Stimulated activated naive CD8-positive, alpha-beta T cell treated with anti-CD3 and anti-CD28 coated beads, Interleukin-15, Interleukin-2, amounts not matched to agents 100 ng/mL and 50 ng/mL, for 24 hours (primary cell): ENCODE results near the gene HTR2A.

ENCODE experiments used
- H3K27ac Mint-ChIP-seq: one replicate; pipeline ENCODE4 v1.8.0; 2021; ENCODE audit warnings: mild to moderate bottlenecking, mixed read lengths
- H3K27me3 Mint-ChIP-seq: one replicate; pipeline ENCODE4 v1.8.0; 2021; ENCODE audit warnings: mixed read lengths
- H3K36me3 Mint-ChIP-seq: one replicate; pipeline ENCODE4 v1.8.0; 2021; ENCODE audit warnings: low read depth, mixed read lengths
- H3K4me1 Mint-ChIP-seq: one replicate; pipeline ENCODE4 v1.8.0; 2021; ENCODE audit warnings: low read depth, mixed read lengths
- H3K4me3 Mint-ChIP-seq: one replicate; pipeline ENCODE4 v1.8.0; 2021; ENCODE audit warnings: mild to moderate bottlenecking, mixed read lengths
- H3K9me3 Mint-ChIP-seq: one replicate; pipeline ENCODE4 v1.8.0; 2021; ENCODE audit warnings: mixed read lengths

Gene HTR2A

GRCh38 chr13:46894568-46894967, 2.3 kb downstream of the HTR2A start:
- no peaks in the 10 kb centered on the region for H3K36me3 Mint-ChIP-seq
- peaks cover 68% of the 10 kb centered on the region for H3K27me3 Mint-ChIP-seq
- H3K4me1 Mint-ChIP-seq, result peaks cover 16% of the 10 kb centered on the region
- H3K4me3 Mint-ChIP-seq, result peak overlapping the region; percentile 27
- no peak overlapping the region for H3K27ac Mint-ChIP-seq
- no peaks in the 10 kb centered on the region for H3K9me3 Mint-ChIP-seq

- H3K4me3 Mint-ChIP-seq, result peak overlapping the region; percentile 72
- H3K4me1 Mint-ChIP-seq, result peaks cover 16% of the 10 kb centered on the region
- peaks cover 68% of the 10 kb centered on the region for H3K27me3 Mint-ChIP-seq
- H3K27ac Mint-ChIP-seq, result no peak overlapping the region
- no peaks in the 10 kb centered on the region for H3K9me3 Mint-ChIP-seq
- H3K36me3 Mint-ChIP-seq, result no peaks in the 10 kb centered on the region
Observed at GRCh38 chr13:46893798-46894560, 2.9 kb downstream of the HTR2A start.

GRCh38 chr13:46893221-46893740, 3.6 kb downstream of the HTR2A start:
- H3K27ac Mint-ChIP-seq, result no peak overlapping the region
- H3K4me1 Mint-ChIP-seq, result peaks cover 16% of the 10 kb centered on the region
- H3K27me3 Mint-ChIP-seq, result peaks cover 68% of the 10 kb centered on the region
- no peaks in the 10 kb centered on the region for H3K9me3 Mint-ChIP-seq
- no peaks in the 10 kb centered on the region for H3K36me3 Mint-ChIP-seq
- H3K4me3 Mint-ChIP-seq, result peak overlapping the region; percentile 72

- Mint-ChIP-seq H3K4me1 (no peaks in the 10 kb centered on the region), H3K27me3 (peaks cover 36% of the 10 kb centered on the region), H3K4me3 (no peak overlapping the region), H3K9me3 (no peaks in the 10 kb centered on the region), H3K27ac (no peak overlapping the region), H3K36me3 (no peaks in the 10 kb centered on the region)
Observed at GRCh38 chr13:46885018-46885417, 11.8 kb downstream of the HTR2A start.

GRCh38 chr13:46884531-46884930, 12.3 kb downstream of the HTR2A start:
- Mint-ChIP-seq H3K4me1 (no peaks in the 10 kb centered on the region), H3K4me3 (no peak overlapping the region), H3K27ac (no peak overlapping the region), H3K27me3 (peaks cover 36% of the 10 kb centered on the region), H3K36me3 (no peaks in the 10 kb centered on the region), H3K9me3 (no peaks in the 10 kb centered on the region)

GRCh38 chr13:46881621-46882020, 15.2 kb downstream of the HTR2A start:
- no peak overlapping the region for H3K4me3 Mint-ChIP-seq
- no peak overlapping the region for H3K27ac Mint-ChIP-seq
- no peaks in the 10 kb centered on the region for H3K9me3 Mint-ChIP-seq
- no peaks in the 10 kb centered on the region for H3K36me3 Mint-ChIP-seq
- H3K4me1 Mint-ChIP-seq, result no peaks in the 10 kb centered on the region
- peaks cover 39% of the 10 kb centered on the region for H3K27me3 Mint-ChIP-seq

- Mint-ChIP-seq H3K4me1 (no peaks in the 10 kb centered on the region), H3K27me3 (peaks cover 20% of the 10 kb centered on the region), H3K27ac (no peak overlapping the region), H3K9me3 (no peaks in the 10 kb centered on the region), H3K36me3 (no peaks in the 10 kb centered on the region), H3K4me3 (no peak overlapping the region)
Observed at GRCh38 chr13:46874006-46874405, 22.8 kb downstream of the HTR2A start.

GRCh38 chr13:46871557-46871956, 25.3 kb downstream of the HTR2A start:
- peaks cover 18% of the 10 kb centered on the region for H3K27me3 Mint-ChIP-seq
- H3K27ac Mint-ChIP-seq, result no peak overlapping the region
- no peaks in the 10 kb centered on the region for H3K9me3 Mint-ChIP-seq
- no peak overlapping the region for H3K4me3 Mint-ChIP-seq
- no peaks in the 10 kb centered on the region for H3K36me3 Mint-ChIP-seq
- H3K4me1 Mint-ChIP-seq, result no peaks in the 10 kb centered on the region

- peaks cover 15% of the 10 kb centered on the region for H3K27me3 Mint-ChIP-seq
- no peaks in the 10 kb centered on the region for H3K9me3 Mint-ChIP-seq
Observed at GRCh38 chr13:46868091-46868490, 28.8 kb downstream of the HTR2A start.

GRCh38 chr13:46866150-46866549, 30.7 kb downstream of the HTR2A start:
- no peaks in the 10 kb centered on the region for H3K36me3 Mint-ChIP-seq
- no peak overlapping the region for H3K4me3 Mint-ChIP-seq
- H3K4me1 Mint-ChIP-seq, result peaks cover 5% of the 10 kb centered on the region
- no peaks in the 10 kb centered on the region for H3K9me3 Mint-ChIP-seq
- no peak overlapping the region for H3K27ac Mint-ChIP-seq
- peaks cover 12% of the 10 kb centered on the region for H3K27me3 Mint-ChIP-seq

More at GRCh38 chr13:46868091-46868490, 28.8 kb downstream of the HTR2A start:
- Mint-ChIP-seq H3K4me1 (peaks cover 5% of the 10 kb centered on the region), H3K4me3 (no peak overlapping the region), H3K27ac (no peak overlapping the region), H3K36me3 (no peaks in the 10 kb centered on the region)

GRCh38 chr13:46864941-46865340, 31.9 kb downstream of the HTR2A start:
- no peak overlapping the region for H3K4me3 Mint-ChIP-seq
- no peaks in the 10 kb centered on the region for H3K9me3 Mint-ChIP-seq
- H3K27me3 Mint-ChIP-seq, result peaks cover 12% of the 10 kb centered on the region
- peaks cover 5% of the 10 kb centered on the region for H3K4me1 Mint-ChIP-seq
- no peaks in the 10 kb centered on the region for H3K36me3 Mint-ChIP-seq
- H3K27ac Mint-ChIP-seq, result no peak overlapping the region

GRCh38 chr13:46861959-46862358, 34.9 kb downstream of the HTR2A start:
- Mint-ChIP-seq H3K27me3 (no peaks in the 10 kb centered on the region), H3K4me1 (peaks cover 5% of the 10 kb centered on the region), H3K27ac (no peak overlapping the region), H3K9me3 (no peaks in the 10 kb centered on the region), H3K36me3 (no peaks in the 10 kb centered on the region), H3K4me3 (no peak overlapping the region)

- Mint-ChIP-seq H3K36me3 (no peaks in the 10 kb centered on the region), H3K4me3 (no peak overlapping the region), H3K9me3 (no peaks in the 10 kb centered on the region), H3K4me1 (peaks cover 3% of the 10 kb centered on the region), H3K27me3 (no peaks in the 10 kb centered on the region), H3K27ac (no peak overlapping the region)
Observed at GRCh38 chr13:46860722-46861121, 36.1 kb downstream of the HTR2A start.

- Mint-ChIP-seq H3K36me3 (no peaks in the 10 kb centered on the region), H3K27ac (no peak overlapping the region), H3K27me3 (peaks cover 5% of the 10 kb centered on the region), H3K4me1 (no peaks in the 10 kb centered on the region), H3K4me3 (no peak overlapping the region), H3K9me3 (no peaks in the 10 kb centered on the region)
Observed at GRCh38 chr13:46858776-46859175, 38.1 kb downstream of the HTR2A start.

GRCh38 chr13:46858163-46858562, 38.7 kb downstream of the HTR2A start:
- Mint-ChIP-seq H3K4me3 (no peak overlapping the region), H3K27ac (no peak overlapping the region), H3K36me3 (no peaks in the 10 kb centered on the region), H3K9me3 (no peaks in the 10 kb centered on the region), H3K4me1 (no peaks in the 10 kb centered on the region), H3K27me3 (peaks cover 5% of the 10 kb centered on the region)

GRCh38 chr13:46855664-46856063, 41.2 kb downstream of the HTR2A start:
- Mint-ChIP-seq H3K9me3 (no peaks in the 10 kb centered on the region), H3K27me3 (peaks cover 5% of the 10 kb centered on the region), H3K27ac (no peak overlapping the region), H3K4me1 (no peaks in the 10 kb centered on the region), H3K4me3 (no peak overlapping the region), H3K36me3 (no peaks in the 10 kb centered on the region)
